NB4 (cell line): ENCODE measurements around the gene DLGAP3.

ENCODE experiments used
- DNase-seq: peaks from one replicate; pipeline ENCODE4 v3.0.0; 2010; ENCODE audit warnings: low read depth
- H3K4me3 ChIP-seq: one replicate; pipeline ENCODE4 v1.5.1; 2011; ENCODE audit warnings: mild to moderate bottlenecking, low read depth, low read length, moderate library complexity
- MYC ChIP-seq: IDR thresholded peaks from 2 replicates; pipeline ENCODE4 v1.6.1; 2011; ENCODE audit warnings: low read depth, low read length
- POLR2A ChIP-seq: IDR thresholded peaks from 2 replicates; pipeline ENCODE4 v1.6.1; 2011; ENCODE audit warnings: mild to moderate bottlenecking; ENCODE audit not compliant: insufficient read length; ENCODE audit errors: extremely low read depth
- TF ChIP-seq, protein P1 (sequence below): IDR thresholded peaks from one replicate; pipeline ENCODE4 v1.5.1; 2012; ENCODE audit warnings: low read depth, low read length
- TF ChIP-seq, protein P2 (sequence below): IDR thresholded peaks from 2 replicates; pipeline ENCODE4 v1.6.1; 2011; ENCODE audit warnings: low read depth, low read length

The DLGAP3 gene

DNA sequence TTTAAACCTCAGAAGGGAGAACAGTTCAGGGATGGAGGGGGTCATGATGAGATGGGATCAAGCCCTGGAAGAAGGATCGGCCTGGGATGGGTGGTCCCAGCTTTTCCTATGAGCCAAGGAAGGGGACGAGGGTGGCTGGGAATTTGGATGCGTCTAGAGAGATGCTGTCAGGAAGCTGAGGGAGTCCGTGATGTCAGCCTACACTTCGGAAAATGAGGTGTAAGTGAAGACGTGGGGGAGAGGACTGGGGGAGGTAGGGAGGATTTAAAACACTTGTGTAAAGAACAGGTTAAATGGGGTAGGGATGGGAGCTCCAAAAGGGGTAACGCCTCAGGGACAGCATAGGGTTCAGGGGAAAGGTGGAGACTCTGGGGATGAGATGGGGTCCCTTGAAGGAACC is 27.5 kb downstream of the DLGAP3 start:
- H3K4me3 ChIP-seq = no peak overlapping the region
- no peak for TF ChIP-seq POLR2A
- DNase-seq = no peak

DNA sequence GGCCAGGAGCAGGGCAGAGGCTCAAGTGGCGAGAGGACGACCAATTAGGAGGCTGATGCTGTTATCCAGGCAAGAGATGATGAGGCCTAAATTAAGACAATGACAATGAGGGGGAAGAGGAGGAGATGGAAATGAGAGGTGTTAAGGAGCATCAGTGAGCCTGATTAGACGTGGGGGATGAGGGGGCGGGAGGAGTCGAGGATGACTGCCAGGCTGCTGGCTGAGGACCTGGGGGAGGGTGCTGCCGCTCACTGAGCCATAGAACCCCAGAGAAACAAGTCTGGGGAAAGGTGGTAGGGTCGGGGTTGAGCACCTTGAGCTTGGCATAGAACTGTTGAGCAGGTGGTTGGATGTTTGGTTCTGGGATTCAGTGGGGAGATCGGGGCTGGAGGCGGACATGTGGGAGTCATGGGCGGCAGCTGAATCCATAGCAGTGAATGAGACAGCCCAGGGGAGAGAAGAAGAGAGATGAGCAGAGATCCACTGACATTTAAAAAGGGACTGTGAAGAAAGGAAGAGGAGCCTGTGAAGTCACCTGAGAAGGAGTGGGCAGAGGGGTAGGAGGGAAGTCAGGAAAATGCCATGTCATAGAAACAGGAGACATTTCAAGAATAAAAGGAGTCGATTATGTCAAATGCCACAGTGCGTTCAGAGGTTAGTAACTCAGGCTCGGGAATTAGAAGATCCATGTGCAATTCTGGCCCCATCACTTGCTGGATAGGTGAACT is 28.5 kb downstream of the DLGAP3 start:
- no peak for TF ChIP-seq MYC
- TF ChIP-seq, protein P1, sequence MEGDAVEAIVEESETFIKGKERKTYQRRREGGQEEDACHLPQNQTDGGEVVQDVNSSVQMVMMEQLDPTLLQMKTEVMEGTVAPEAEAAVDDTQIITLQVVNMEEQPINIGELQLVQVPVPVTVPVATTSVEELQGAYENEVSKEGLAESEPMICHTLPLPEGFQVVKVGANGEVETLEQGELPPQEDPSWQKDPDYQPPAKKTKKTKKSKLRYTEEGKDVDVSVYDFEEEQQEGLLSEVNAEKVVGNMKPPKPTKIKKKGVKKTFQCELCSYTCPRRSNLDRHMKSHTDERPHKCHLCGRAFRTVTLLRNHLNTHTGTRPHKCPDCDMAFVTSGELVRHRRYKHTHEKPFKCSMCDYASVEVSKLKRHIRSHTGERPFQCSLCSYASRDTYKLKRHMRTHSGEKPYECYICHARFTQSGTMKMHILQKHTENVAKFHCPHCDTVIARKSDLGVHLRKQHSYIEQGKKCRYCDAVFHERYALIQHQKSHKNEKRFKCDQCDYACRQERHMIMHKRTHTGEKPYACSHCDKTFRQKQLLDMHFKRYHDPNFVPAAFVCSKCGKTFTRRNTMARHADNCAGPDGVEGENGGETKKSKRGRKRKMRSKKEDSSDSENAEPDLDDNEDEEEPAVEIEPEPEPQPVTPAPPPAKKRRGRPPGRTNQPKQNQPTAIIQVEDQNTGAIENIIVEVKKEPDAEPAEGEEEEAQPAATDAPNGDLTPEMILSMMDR = no peak
- no peak for TF ChIP-seq POLR2A
- TF ChIP-seq, protein P2, sequence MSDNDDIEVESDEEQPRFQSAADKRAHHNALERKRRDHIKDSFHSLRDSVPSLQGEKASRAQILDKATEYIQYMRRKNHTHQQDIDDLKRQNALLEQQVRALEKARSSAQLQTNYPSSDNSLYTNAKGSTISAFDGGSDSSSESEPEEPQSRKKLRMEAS = no peak
- H3K4me3 ChIP-seq = no peak overlapping the region
- no peak for DNase-seq

DNA sequence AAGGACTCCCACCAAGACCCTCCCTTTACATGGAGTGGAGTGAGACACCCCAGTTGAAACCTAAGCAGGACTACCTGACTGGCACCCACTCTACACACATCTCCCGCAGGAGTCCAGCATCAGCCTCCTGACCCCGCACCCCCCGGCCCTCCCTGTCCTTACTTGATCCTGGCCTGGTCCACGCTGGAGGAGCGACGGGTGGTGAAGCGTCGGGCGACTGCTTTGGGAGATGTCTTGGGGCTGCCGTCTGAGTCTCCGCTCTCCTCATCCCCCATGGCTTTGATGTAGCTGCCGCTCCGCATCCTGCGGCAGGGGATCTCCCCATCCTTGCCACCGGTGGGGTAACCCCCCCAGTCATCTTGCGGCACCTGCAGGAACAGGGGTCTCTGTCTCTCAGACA is 29.5 kb downstream of the DLGAP3 start:
- no peak overlapping the region for H3K4me3 ChIP-seq
- TF ChIP-seq POLR2A = no peak
- no peak for DNase-seq

DNA sequence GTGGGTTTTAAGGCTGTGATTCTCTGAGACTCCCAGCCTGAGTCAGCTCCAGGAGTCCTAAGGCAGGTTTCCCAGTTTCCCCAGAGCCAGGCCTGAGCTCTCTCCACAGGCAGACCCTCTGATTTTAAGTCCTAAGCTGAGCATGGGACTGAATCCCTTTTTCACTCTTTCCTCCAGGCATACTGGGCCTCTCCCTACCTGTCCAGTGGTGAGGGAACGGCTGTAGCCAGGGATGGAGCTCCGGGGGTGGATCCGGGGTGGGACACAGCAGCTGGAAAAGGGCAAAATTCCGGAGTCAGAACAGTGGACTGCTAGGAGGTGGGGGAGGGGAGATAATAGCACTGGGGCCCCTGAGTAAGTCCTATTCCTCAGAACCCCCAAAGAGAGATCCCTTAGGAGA is 30.0 kb downstream of the DLGAP3 start:
- DNase-seq = no peak
- no peak for TF ChIP-seq POLR2A
- TF ChIP-seq, protein P1 = no peak
- TF ChIP-seq, protein P2 = no peak
- TF ChIP-seq MYC = no peak
- H3K4me3 ChIP-seq = no peak overlapping the region

DNA sequence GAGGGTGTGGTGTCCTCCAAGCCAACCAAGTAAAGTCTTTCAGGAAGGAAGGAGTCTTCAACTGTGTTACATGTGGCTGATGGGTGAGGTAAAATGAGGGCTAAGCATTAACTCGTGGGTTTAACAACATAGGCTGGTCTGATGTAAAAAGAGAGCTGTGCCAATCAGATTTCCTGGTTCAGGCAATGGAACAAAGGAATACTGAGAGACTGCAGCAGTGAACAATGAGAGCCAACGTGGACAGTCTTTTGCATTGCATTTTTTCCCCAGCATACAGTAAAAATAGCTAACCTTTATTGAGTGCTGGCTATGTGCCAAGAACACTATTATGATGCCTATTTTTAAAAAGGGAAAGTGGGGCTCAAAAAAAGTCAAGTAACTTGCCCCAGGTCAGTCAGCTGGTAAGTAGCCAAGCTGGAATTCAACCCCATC is 31.1 kb downstream of the DLGAP3 start:
- TF ChIP-seq MYC (no peak), POLR2A (no peak)
- TF ChIP-seq, protein P2 = no peak
- TF ChIP-seq, protein P1 = no peak
- no peak overlapping the region for H3K4me3 ChIP-seq
- no peak for DNase-seq

DNA sequence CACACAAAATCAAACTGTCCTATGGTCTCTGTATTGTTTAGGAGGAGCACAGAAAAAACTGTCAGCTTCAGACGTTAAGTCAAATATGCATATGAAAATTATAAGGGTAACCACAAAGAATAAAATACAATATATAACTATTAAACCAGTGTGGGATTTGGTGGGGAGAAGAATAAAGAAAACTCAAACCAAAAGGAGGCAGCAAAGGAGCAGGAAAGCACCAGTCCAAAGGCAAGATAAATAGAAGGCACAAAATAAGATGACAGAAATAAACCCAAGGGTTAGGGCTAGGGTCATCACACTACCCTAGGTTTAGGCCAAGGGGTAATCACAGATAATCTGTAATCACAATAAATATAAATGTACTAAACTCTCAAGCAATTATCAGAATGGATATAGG is 32.8 kb downstream of the DLGAP3 start:
- DNase-seq = no peak
- H3K4me3 ChIP-seq = no peak overlapping the region
- TF ChIP-seq POLR2A = no peak
- no peak for TF ChIP-seq MYC
- TF ChIP-seq, protein P2 = no peak
- TF ChIP-seq, protein P1 = no peak

DNA sequence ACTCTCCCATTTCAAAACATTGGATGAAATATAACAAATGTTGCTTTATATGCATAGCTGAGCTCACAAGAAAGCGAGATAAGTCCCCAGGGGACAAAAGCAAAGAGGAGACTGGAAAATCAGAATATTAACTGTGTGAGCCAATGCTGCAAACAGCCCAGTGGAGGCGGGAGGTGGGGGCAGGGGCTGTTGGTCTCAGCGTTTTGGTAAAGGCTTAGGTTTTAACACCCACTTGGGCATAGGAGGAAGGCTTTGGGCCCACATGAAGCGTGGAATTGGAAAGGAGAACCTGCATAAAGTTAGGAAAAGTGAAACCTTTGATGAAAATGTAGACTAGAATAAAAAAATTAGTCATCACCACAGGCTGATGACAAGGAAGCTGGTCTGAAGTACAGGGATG is 39.7 kb downstream of the DLGAP3 start:
- no peak overlapping the region for H3K4me3 ChIP-seq
- TF ChIP-seq, protein P1 = no peak
- TF ChIP-seq POLR2A = no peak
- DNase-seq = no peak
